ENCODE measurements around the gene PSMA4. TPM values are rescaled to one million over a fixed set of nuclear protein-coding genes. Genes with fewer than 3 reads are reported as not detected.

The PSMA4 gene
- total and polyA plus RNA-seq, 10 of the 15 experiments (the other 5 are each of a cell fraction or from before 2014, with no cell fraction given), result 210 to 1,221 (median 546) TPM

- ChIA-PET RAD21 (ENCODE audit: unreplicated experiment) (no interaction called here), SMC1A (ENCODE audit: uncharacterized antibody, unreplicated experiment) (interaction anchor here (0.9 kb wide), 1 partner anchor 17 kb away, joined by 3 read pairs; no protein-coding TSS in a partner anchor), POLR2A (no interaction called here), CTCF (interaction anchor here (0.8 to 1.2 kb wide), 2 partner anchors 31 to 47 kb away, joined by 3 read pairs; no protein-coding TSS in a partner anchor)
- no peak overlapping the region for H2AFZ ChIP-seq (ENCODE audit: control insufficient read depth, low read depth, low read length)
- H4K20me1 ChIP-seq (ENCODE audit: control insufficient read depth, insufficient read depth), result no peaks in the 10 kb centered on the region
- H3K27ac ChIP-seq (ENCODE audit: control insufficient read depth, insufficient read depth), result no peak overlapping the region
- TF ChIP-seq, protein P1, sequence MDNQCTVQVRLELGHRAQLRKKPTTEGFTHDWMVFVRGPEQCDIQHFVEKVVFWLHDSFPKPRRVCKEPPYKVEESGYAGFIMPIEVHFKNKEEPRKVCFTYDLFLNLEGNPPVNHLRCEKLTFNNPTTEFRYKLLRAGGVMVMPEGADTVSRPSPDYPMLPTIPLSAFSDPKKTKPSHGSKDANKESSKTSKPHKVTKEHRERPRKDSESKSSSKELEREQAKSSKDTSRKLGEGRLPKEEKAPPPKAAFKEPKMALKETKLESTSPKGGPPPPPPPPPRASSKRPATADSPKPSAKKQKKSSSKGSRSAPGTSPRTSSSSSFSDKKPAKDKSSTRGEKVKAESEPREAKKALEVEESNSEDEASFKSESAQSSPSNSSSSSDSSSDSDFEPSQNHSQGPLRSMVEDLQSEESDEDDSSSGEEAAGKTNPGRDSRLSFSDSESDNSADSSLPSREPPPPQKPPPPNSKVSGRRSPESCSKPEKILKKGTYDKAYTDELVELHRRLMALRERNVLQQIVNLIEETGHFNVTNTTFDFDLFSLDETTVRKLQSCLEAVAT (IDR thresholded peaks at IDR 0.05), result no peak
- no peak for TF ChIP-seq CREM (IDR thresholded peaks at IDR 0.05; ENCODE audit: low read depth)
- TF ChIP-seq FOXK2 (IDR thresholded peaks at IDR 0.05), result no peak
- no peak for TF ChIP-seq ZNF207 (IDR thresholded peaks at IDR 0.05; ENCODE audit: borderline replicate concordance)
- TF ChIP-seq IRF4 (IDR thresholded peaks at IDR 0.05; ENCODE audit: low read depth, low read length), result no peak
- no peak for TF ChIP-seq STAT3 (IDR thresholded peaks at IDR 0.05; ENCODE audit: low read depth, low read length)
- no peak for TF ChIP-seq YBX1 (IDR thresholded peaks at IDR 0.05)
- TF ChIP-seq BMI1 (IDR thresholded peaks at IDR 0.05; ENCODE audit: borderline replicate concordance), result no peak
- no peak for TF ChIP-seq MYB (IDR thresholded peaks at IDR 0.05; ENCODE audit: borderline replicate concordance, low read depth, low read length)
- TF ChIP-seq SKIL (IDR thresholded peaks at IDR 0.05; ENCODE audit: low read depth, poor library complexity, severe bottlenecking), result no peak
- no peak for TF ChIP-seq TCF3 (IDR thresholded peaks at IDR 0.05; ENCODE audit: borderline replicate concordance, insufficient read depth, low read depth, low read length)
- FAIRE-seq, result no peak
- H3K9ac ChIP-seq (ENCODE audit: control insufficient read depth, insufficient read depth, low read length), result no peak overlapping the region
- peaks cover 5% of the 10 kb centered on the region for H3K4me1 ChIP-seq (ENCODE audit: control insufficient read depth, insufficient read depth, low read length)
- no peaks in the 10 kb centered on the region for H3K27me3 ChIP-seq (replicated peaks in 1 of 2; ENCODE audit: control insufficient read depth in 2 of 2, insufficient read depth in 2 of 2, low read length in 1 of 2)
- in situ Hi-C loops (cut with MboI), result no loop called here
- WGBS (ENCODE audit: insufficient coverage, insufficient replicate concordance, low lambda C conversion rate, missing lambda C conversion rate), result 83% methylated on average over 5 of the region's 5 CpGs
- peaks cover 8% of the 10 kb centered on the region for H3K79me2 ChIP-seq (ENCODE audit: control insufficient read depth, insufficient read depth, low read length)
- H3K4me3 ChIP-seq, result no peak overlapping the region
- H3K36me3 ChIP-seq (ENCODE audit: control insufficient read depth in 2 of 2, insufficient read depth in 2 of 2, low read length in 1 of 2), result no peaks in the 10 kb centered on the region
- DNase-seq (ENCODE audit: low read depth, low spot score), result no peak
- no peaks in the 10 kb centered on the region for H3K9me3 ChIP-seq (replicated peaks; ENCODE audit: control insufficient read depth, insufficient read depth, low read length)
- intact Hi-C loops (cut with micrococcal nuclease; ENCODE audit: unreplicated experiment), result no loop called here
- no peak overlapping the region for H3K4me2 ChIP-seq (ENCODE audit: control insufficient read depth, insufficient read depth)
- ATAC-seq, result no peak
- BruUV-seq (replicated peaks), result no TSS peak
These were observed 21.2 kb downstream of the PSMA4 start for GRCh38 chr15:78561490-78561889.
